Measurements from ENCODE around the gene KCNK5.

The KCNK5 gene

GRCh38 chr6:39196673-39197091, 32.6 kb downstream of the KCNK5 start:
- no peak for DNase-seq

- no peak for DNase-seq
These were observed 33.4 kb downstream of the KCNK5 start for GRCh38 chr6:39195792-39196385.

GRCh38 chr6:39194466-39194865, 34.8 kb downstream of the KCNK5 start:
- no peak for DNase-seq

GRCh38 chr6:39193201-39193791, 36.0 kb downstream of the KCNK5 start:
- DNase-seq, result no peak

GRCh38 chr6:39192736-39193135, 36.5 kb downstream of the KCNK5 start:
- no peak for DNase-seq

- no peak for DNase-seq
These were observed 37.9 kb downstream of the KCNK5 start for GRCh38 chr6:39191236-39191930.

GRCh38 chr6:39190545-39191235, 38.6 kb downstream of the KCNK5 start:
- DNase-seq, result no peak

- no peak for DNase-seq
These were observed 39.2 kb downstream of the KCNK5 start for GRCh38 chr6:39189915-39190544.

GRCh38 chr6:39189131-39189530, 40.1 kb downstream of the KCNK5 start:
- DNase-seq, result no peak

- no peak for DNase-seq
These were observed 40.7 kb downstream of the KCNK5 start for GRCh38 chr6:39188571-39188970.

GRCh38 chr6:39188098-39188450, 41.2 kb downstream of the KCNK5 start:
- no peak for DNase-seq

GRCh38 chr6:39184906-39185580, 44.2 kb downstream of the KCNK5 start:
- DNase-seq, result no peak

GRCh38 chr6:39182604-39183003, 46.7 kb downstream of the KCNK5 start:
- no peak for DNase-seq

- DNase-seq, result no peak
These were observed 47.4 kb downstream of the KCNK5 start for GRCh38 chr6:39181826-39182225.

- no peak for DNase-seq
These were observed 47.9 kb downstream of the KCNK5 start for GRCh38 chr6:39181333-39181732.

GRCh38 chr6:39178804-39179203, 50.5 kb downstream of the KCNK5 start:
- DNase-seq, result no peak

GRCh38 chr6:39178235-39178634, 51.0 kb downstream of the KCNK5 start:
- DNase-seq, result no peak

GRCh38 chr6:39177130-39177529, 52.1 kb downstream of the KCNK5 start:
- no peak for DNase-seq

- no peak for DNase-seq
These were observed 56.0 kb downstream of the KCNK5 start for GRCh38 chr6:39173270-39173669.

GRCh38 chr6:39172377-39172757, 56.9 kb downstream of the KCNK5 start:
- no peak for DNase-seq

- no peak for DNase-seq
These were observed 57.5 kb downstream of the KCNK5 start for GRCh38 chr6:39171489-39172376.

- DNase-seq, result no peak
These were observed 58.4 kb downstream of the KCNK5 start for GRCh38 chr6:39170860-39171259.

All from NCI-H1436 treated with DMSO at 0.1 percent for 48 hours (cell line).